ENCODE results near the gene TMPRSS11B.

DNA sequence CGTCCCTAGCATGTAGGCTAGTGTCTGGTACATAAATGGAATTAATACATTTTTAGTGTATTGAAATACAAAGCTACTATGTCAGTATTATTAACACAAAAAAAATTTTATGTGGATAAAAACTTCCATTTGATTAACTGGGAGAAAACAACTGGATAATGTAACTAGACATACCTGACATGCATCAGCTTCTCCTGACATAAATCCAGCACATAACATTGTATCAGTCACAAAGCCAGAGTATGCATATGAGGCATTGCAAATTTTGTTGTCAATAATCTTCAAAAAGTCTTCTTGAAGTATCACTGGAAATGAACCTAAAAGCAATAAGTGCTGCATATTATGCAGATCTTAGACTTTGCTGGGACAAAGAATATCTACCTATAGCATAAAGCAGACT lies 16.9 kb downstream of the TMPRSS11B start:
- TF ChIP-seq, protein P1, sequence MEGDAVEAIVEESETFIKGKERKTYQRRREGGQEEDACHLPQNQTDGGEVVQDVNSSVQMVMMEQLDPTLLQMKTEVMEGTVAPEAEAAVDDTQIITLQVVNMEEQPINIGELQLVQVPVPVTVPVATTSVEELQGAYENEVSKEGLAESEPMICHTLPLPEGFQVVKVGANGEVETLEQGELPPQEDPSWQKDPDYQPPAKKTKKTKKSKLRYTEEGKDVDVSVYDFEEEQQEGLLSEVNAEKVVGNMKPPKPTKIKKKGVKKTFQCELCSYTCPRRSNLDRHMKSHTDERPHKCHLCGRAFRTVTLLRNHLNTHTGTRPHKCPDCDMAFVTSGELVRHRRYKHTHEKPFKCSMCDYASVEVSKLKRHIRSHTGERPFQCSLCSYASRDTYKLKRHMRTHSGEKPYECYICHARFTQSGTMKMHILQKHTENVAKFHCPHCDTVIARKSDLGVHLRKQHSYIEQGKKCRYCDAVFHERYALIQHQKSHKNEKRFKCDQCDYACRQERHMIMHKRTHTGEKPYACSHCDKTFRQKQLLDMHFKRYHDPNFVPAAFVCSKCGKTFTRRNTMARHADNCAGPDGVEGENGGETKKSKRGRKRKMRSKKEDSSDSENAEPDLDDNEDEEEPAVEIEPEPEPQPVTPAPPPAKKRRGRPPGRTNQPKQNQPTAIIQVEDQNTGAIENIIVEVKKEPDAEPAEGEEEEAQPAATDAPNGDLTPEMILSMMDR (IDR thresholded peaks at IDR 0.05; ENCODE audit: low read depth, low read length, poor library complexity, severe bottlenecking), result no peak
- no peak for TF ChIP-seq EZH2phosphoT487 (IDR thresholded peaks at IDR 0.05; ENCODE audit: borderline replicate concordance, low read length)
